ENCODE measurements around the gene TMCC1. TPM values are rescaled to one million over a fixed set of nuclear protein-coding genes. Genes with fewer than 3 reads are reported as not detected.
A peak's percentile ranks its signal among the peaks of the same experiment; 100 is the strongest.
"Not testable (repeated sequence)": the region's sequence is repeated elsewhere in the genome, so short reads cannot be mapped to it uniquely, and the experiment has no call there.

The TMCC1 gene
- total RNA-seq, 1 experiment from 2014 or later, result 5.9 TPM

DNA sequence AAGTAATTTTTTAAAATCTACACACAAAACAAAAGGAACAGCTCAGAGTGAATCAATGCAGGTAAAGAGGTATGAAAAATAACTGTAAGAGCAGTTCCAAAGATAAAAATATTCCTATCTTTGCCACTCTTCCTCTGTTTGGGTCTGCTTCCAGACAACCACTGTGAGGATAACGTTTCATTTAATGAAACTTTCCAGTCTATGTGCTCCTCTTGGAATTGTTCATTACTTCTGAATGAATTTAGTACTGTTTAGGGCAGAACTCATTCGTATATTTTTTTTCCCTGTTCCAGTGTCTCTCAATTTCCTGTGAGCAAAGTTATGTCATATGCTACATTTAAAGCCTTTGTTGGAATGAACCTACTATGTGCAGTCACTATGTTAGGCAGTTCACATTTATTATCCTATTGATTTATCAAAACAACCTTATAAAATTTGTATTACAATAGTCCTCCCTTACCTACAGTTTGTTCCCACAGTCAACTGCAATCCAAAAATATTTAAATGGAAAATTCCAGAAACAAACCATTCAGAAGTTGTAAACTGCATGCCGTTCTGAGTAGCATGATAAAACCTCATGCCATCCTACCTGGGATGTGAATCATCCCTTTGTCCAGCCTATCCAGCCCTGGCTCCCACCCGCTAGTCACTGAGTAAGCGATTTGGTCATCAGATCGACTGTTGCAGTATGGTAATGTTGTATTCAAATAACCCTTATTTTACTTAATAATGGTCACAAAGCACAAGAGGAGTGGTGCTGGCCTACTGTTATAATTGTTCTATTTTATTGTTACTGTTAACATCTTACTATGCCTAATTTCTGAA, 98.1 kb downstream of the TMCC1 start:
- in situ Hi-C loops (cut with HindIII; ENCODE audit: low pct_unique_long_range_greater_than_20kb, low sequenced_read_pairs), result no loop called here
- DNase-seq (ENCODE audit: low read depth), result peak; percentile 52

DNA sequence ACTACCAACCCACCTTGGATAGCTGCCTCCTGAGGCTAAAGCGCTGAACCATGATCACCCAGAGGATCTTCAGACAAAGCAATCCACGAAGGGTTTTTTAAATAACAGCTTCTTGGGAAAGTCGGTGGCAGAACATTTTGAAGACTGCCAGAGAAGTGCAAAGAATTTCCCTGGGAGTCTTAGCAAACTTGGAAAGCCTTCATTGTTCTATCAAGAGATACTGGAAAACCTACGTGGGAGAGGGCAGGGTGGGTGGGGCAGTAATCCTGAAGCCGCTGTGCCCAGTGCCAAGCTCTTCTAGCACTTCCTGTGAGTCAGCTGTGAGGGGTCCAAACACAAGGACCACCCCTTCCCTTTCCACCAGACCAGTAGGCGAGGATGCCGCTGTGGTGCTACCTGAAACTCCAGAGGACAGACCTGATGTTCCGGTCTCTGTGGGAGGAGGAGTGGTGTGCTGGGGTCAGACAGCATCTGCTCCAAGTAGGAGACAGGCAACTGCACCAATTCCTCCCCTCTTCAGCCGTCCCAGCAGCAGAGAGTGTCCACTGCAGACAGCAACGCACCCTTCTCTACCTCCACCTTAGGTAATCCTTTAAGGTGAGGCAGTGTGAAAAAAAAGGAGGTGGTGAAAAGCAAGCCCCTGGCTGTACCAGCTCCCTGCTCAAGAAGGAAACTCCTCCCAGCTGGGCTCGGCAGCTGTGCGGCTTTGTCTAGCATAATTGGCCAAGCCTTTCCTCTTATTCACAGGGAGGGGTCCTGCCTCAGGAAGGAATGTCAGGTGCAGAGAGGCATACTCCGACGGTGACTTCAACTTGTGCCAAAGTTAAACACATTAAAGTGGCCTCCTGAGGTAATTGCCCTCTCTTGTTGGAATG, 99.0 kb downstream of the TMCC1 start:
- peak; percentile 85 for DNase-seq (ENCODE audit: low read depth)
- in situ Hi-C loops (cut with HindIII; ENCODE audit: low pct_unique_long_range_greater_than_20kb, low sequenced_read_pairs), result no loop called here

DNA sequence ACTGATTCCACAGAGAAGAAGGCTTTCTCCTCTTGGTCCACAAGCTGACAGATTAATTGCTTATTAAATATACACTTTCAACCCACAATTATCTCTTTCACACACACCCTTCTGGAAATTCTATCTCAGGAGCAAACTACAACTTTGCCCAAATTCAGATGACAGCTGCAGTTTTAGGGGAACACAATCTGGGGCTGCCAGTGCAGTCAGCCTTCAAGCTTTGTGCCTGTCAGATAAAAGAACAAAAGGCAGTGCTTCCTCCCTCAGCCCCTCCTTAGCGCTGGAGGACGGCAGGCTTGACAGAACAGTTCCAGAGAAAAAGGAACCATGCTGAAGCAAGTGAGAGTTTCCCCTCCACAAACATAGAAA, 99.6 kb downstream of the TMCC1 start:
- peak; percentile 18 for DNase-seq (ENCODE audit: low read depth)
- in situ Hi-C loops (cut with HindIII; ENCODE audit: low pct_unique_long_range_greater_than_20kb, low sequenced_read_pairs), result no loop called here

DNA sequence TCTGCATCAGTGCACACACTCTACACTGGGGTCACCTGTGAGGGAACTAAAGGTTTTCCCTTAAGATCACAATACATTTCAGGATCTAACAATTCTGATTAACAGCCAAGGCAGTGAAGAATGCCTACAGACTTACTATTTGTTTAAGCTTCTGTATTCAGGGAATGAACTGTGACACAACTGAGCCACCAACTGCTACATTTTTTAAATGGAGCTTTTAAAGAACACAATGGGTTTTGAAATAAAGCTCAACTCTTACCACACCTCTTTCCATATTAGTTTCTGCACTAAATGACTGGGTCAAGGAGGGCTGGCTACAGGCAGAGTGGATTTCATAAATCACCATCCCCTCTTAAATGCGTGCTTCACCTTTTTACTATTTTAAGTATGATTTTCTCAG, 100.2 kb downstream of the TMCC1 start:
- in situ Hi-C loops (cut with HindIII; ENCODE audit: low pct_unique_long_range_greater_than_20kb, low sequenced_read_pairs), result no loop called here
- peak; percentile 38 for DNase-seq (ENCODE audit: low read depth)

DNA sequence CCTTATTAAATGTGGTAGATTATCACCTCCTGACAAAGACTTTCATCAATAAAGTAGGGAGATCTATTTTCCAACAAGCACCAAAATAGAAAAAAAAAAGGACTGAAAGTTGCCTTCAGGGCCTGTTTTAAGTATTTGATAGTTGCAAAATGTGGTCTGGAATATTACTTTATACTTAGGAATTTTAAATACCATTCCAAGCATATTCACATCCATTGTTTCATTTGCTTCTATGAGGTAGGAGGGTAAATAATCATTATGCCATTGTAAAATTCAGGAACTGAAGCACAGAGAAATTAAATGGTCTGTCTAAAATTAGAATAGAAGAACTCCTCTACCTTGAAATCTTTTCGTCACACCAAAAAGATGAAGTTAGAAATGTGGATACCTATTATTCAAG, 110.0 kb downstream of the TMCC1 start:
- no peak for DNase-seq (ENCODE audit: low read depth)
- in situ Hi-C loops (cut with HindIII; ENCODE audit: low pct_unique_long_range_greater_than_20kb, low sequenced_read_pairs), result no loop called here

DNA sequence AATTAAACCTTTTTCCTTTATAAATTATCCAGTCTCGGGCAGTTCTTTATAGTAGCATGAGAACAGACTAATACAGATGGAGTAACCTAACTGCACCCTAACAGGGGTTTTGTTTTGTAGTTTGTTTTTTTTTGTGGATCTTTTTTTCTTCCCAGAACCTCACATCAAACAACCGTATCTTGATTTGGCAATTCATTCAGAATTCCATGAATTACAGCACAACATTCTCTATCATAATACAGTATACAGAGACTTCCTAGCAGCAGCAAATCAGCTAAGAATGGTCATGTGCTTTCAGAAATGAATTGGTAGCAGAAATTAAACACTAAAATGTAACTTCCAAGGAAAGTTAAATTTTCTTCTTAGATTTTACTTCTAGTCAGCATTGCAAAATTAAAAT, 114.6 kb downstream of the TMCC1 start:
- no peak for DNase-seq (ENCODE audit: low read depth)
- in situ Hi-C loops (cut with HindIII; ENCODE audit: low pct_unique_long_range_greater_than_20kb, low sequenced_read_pairs), result no loop called here

DNA sequence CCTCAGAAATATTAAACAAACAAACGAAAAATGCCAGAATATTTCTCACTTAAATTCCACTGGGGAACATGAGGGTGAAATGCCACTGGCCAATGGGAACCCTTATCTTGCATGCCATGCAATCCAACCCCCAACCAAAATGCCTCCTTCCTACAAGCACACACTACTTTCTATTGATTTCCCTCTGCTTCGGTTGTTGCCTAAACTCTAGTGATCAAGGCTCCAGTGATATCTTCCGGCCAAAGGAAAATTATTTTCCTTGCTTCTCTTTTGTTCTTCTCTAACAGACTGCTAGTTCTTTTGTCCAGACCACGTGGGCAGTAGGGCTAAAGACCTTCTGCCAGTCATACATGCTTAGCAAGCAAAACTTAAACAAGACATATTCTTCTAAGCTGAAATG, 115.7 kb downstream of the TMCC1 start:
- no peak for DNase-seq (ENCODE audit: low read depth)
- in situ Hi-C loops (cut with HindIII; ENCODE audit: low pct_unique_long_range_greater_than_20kb, low sequenced_read_pairs), result no loop called here

DNA sequence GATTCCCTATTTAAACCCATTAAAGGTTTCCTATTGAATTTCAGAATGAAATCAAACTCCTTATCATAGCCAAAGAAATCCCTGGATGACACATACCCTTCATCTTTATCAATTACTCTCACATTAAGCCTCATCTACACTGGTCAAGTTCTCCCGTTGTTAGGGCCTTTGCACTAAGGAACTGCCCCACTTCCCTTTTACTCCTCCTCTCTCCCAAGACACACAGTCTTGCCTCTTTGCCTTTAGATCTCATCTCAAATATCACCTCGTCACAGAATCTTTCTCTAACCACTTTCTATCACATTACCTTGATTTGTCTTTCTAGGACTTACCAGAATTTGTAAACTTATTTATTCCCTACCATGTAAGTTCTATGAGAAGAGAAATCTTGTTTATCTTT, 117.6 kb downstream of the TMCC1 start:
- in situ Hi-C loops (cut with HindIII; ENCODE audit: low pct_unique_long_range_greater_than_20kb, low sequenced_read_pairs), result no loop called here
- DNase-seq (ENCODE audit: low read depth), result no peak

DNA sequence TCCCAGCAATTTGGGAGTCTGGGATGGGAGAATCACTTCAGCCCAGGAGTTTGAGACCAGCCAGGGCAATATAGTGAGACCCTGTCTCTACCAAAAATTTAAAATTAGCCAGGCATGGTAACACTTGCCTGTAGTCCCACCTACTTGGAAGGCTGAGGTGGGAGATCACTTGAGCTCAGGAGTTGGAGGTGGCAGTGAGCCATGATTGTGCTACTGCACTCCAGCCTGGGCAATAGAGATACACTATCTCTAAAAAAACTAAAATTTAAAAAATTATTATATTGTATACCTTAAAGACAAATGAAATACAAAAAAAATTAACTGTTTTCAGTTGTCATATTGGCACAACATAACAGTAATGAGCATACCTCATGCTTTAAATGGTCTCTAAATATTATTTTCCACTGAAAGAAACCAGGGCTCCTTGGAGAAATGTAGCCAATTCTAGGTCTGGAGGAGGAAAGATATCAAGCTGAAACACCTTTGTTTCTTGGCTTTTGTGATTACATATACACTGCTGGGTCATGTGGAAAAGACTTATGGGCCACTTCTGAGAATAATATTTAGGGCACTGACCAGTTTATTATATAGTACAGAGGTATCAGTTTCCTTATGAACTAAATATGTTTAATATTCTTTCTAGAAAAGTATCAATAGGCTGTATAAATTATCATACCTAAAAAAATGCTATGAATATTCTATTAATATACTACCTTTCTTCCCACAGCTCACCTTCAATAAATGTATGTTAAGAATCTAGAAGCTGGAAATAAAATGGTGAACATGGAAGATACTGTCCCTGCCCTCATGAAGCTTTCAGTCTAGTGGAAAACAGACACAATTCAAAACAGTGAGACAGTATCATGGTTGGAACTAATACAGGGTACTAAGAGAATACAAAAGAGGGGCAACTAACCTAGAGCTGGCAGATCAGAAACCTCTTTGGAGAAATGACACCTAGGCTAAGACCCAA, 119.5 kb downstream of the TMCC1 start:
- in situ Hi-C loops (cut with HindIII; ENCODE audit: low pct_unique_long_range_greater_than_20kb, low sequenced_read_pairs), result no loop called here
- no peak for DNase-seq (ENCODE audit: low read depth)

DNA sequence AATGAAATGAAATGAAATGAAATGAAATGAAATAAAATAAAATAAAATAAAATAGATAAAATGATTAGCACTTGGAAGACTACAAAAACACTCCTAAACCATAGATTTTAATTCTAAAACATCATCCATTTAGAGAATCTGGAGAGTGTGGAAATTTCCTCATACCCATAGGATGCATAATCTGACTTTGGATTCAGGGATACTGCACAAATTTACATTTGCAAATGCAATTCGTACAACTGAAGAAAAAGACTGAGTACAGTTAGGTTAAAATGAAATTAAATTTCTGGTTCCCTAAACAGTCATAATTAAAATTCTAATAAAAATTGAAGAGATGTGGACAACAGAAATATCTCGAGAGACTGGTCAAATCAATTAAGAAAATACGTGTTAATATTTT, 122.9 kb downstream of the TMCC1 start:
- in situ Hi-C loops (cut with HindIII; ENCODE audit: low pct_unique_long_range_greater_than_20kb, low sequenced_read_pairs), result no loop called here
- no peak for DNase-seq (ENCODE audit: low read depth)

DNA sequence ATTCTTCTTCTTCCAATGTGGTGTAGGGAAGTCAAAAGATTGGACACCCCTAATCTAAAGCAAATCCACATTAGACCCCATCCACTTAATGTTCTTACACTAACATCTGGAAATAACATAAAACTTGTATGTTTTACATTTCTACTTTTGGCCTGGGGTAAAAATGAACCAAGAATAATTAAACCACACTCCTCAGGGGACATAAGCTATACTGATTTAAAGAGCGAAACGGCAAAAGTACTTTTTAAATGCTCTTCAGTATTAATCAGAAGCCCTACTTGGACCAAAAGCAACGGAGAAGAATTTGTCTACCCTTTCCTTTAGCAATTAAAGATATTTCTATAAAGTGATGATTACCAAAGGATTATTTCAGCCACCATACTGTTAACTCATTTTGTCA, 123.9 kb downstream of the TMCC1 start:
- no peak for DNase-seq (ENCODE audit: low read depth)
- in situ Hi-C loops (cut with HindIII; ENCODE audit: low pct_unique_long_range_greater_than_20kb, low sequenced_read_pairs), result no loop called here

DNA sequence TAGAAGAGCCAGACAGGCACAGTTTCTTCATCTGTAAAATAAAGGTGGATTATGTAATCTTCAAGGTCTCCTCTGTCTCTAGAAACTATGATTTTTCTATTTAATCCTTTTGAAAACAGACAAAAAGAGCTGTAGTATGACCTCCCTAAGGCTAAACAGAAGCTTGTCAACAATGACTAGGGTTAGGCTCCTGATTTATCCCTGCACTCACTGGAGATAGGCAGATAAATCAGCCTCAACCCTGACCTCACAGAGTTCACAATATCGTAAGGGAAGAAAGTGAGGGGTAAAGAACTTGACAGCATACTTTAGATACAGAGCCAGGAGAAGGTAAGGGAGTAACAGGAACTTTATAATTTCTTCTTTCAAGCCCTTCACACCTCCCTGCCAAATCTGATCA, 124.8 kb downstream of the TMCC1 start:
- DNase-seq (ENCODE audit: low read depth), result no peak
- in situ Hi-C loops (cut with HindIII; ENCODE audit: low pct_unique_long_range_greater_than_20kb, low sequenced_read_pairs), result no loop called here

DNA sequence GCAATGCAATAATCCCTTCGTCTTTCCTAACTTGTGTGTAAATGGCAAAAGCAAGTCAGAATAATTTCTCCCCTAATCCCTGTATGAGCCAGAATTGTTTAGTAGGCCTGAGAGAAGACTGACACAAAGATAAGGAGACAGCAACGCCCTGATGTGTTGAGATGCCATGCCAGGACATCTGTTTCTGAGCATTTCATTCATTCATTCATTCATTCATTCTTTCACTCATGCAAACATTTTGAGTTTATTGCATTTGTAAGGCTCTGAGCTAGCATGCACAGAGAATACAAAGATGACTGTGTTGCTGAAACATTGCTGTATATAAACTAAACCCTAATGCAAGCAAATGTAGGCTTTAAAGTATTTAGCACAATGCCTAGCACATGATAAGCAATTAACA, 127.4 kb downstream of the TMCC1 start:
- in situ Hi-C loops (cut with HindIII; ENCODE audit: low pct_unique_long_range_greater_than_20kb, low sequenced_read_pairs), result no loop called here
- DNase-seq (ENCODE audit: low read depth), result no peak

DNA sequence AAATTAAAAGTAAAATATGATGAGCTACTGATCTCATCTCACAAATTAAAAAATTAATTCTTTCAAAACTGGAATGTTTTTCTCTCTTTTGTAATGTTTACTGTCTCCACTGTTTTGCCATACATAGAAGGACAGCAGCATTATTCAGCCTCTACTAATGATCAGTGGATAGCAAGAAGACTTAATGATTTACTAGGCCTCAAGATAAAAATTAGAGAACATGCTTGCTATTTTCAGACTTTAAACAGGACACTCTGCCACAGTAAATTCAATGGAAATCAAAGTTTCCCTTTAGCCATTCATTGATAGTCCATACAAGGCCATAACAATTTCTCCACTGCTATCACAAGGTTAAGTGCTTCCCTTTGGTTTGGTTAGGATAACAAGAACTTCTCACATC, 129.4 kb downstream of the TMCC1 start:
- in situ Hi-C loops (cut with HindIII; ENCODE audit: low pct_unique_long_range_greater_than_20kb, low sequenced_read_pairs), result no loop called here
- DNase-seq (ENCODE audit: low read depth), result no peak

DNA sequence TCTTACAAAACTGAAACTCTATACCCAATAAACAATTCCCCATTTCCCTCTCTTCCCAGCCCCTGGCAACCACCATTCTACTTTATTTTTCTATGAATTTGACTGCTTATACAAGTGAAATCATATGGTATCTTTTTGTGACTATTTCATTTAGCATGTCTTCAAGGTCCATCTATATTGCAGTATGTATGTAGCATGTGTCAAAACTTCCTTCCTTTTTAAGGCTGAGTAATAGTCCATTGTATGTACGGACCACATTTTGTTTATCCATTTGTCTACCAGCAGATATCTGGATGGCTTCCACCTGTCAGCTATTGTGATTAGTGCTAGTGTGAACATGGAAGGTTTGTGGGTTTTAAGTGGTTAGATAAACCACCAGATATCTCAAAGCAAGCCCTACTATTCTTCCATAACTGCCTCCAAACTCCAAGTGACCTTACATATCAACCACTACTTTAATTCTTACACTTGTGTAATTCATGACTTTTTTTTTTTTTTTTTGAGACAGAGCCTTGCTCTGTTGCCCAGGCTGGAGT, 134.7 kb downstream of the TMCC1 start:
- in situ Hi-C loops (cut with HindIII; ENCODE audit: low pct_unique_long_range_greater_than_20kb, low sequenced_read_pairs), result no loop called here

DNA sequence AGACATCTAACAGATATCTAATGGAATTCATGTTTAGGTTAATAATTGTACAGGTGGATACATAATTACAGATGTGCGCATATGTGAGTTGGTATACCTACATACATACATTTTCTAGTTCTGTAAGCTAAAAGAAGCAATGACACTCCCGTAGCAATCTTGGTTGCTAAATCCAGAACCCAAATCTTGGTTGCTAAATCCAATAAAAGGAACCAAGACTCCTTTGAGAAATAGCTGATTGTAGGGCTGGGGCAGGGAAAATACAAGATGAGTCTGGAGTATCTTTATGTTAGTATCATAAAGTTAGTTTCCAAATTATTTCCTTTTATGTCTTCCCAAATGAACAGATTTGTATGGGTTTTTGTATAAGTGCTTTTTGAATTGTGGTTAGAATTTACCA, 135.2 kb downstream of the TMCC1 start:
- in situ Hi-C loops (cut with HindIII; ENCODE audit: low pct_unique_long_range_greater_than_20kb, low sequenced_read_pairs), result no loop called here
- no peak for DNase-seq (ENCODE audit: low read depth)

More for the DNA sequence above, 134.7 kb downstream of the TMCC1 start:
- no peak for DNase-seq (ENCODE audit: low read depth)

DNA sequence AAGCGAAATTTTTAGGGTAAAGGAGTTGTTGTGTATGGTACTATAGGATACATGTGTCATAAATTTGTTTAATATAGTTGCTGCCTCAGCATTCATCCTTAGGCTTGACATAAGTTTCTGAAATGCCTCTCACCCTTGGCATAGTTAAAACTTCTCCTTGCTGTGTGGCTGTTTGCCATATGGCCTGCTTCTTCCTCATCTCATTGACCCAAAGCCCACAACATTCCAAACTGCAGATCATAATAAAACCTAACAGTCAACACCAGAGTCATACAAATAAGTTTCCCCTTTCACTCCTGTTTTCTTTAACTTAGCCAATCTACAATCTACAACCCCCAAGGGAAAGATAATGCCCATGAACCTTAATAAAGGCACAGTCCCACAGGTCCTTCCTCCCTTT, 136.6 kb downstream of the TMCC1 start:
- in situ Hi-C loops (cut with HindIII; ENCODE audit: low pct_unique_long_range_greater_than_20kb, low sequenced_read_pairs), result no loop called here

DNA sequence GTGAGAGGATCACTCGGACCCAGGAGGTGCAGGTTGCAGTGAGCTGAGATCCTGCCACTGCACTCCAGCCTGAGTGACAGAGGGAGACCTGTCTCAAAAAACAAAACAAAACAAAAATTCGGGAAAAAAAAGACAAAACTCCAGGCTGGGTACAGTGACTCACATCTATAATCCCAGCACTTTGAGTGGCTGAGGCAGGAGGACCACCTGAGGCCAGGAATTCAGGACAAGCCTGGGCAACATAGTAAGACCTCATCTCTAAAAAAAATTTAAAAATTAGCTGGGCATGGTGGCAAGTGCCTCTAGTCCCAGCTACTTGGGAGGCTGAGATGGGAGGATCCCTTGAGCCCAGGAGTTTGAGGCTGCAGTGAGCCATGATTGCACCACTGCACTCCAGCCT, 142.4 kb downstream of the TMCC1 start:
- DNase-seq (ENCODE audit: low read depth); in situ Hi-C loops (cut with HindIII; ENCODE audit: low pct_unique_long_range_greater_than_20kb, low sequenced_read_pairs): not testable (repeated sequence)

More for the DNA sequence above, 136.6 kb downstream of the TMCC1 start:
- no peak for DNase-seq (ENCODE audit: low read depth)

All from Caki2 (cell line).